H1 (cell line): Measurements from ENCODE around the gene TNPO2. TPM values are rescaled to one million over a fixed set of nuclear protein-coding genes. Genes with fewer than 3 reads are reported as not detected.

Experiments
- CTCF ChIA-PET: fragments of 300-600 bp; sonication (Branson Sonifier 250); formaldehyde crosslinking; loops from one replicate; lab custom pipeline; 2021; ENCODE audit not compliant: partially characterized antibody; lab: Charles Lee
- POLR2A ChIA-PET: fragments of 300-600 bp; sonication (Branson Sonifier 250); formaldehyde crosslinking; loops from one replicate; lab custom pipeline; 2021; ENCODE audit warnings: inconsistent platforms; ENCODE audit not compliant: partially characterized antibody; lab: Charles Lee
- DNase-seq, 2 experiments: peaks; one replicate each; pipeline versions ENCODE4 v3.0.0 to v3.0.0-alpha.2; 2010 to 2022; ENCODE audit warnings: low spot score in 2 of 2, low read depth in 1 of 2, mixed read lengths in 1 of 2
- FAIRE-seq: peaks from 2 replicates; lab custom pipeline; 2011; peaks lifted over from hg19 to GRCh38; lab: Jason Lieb, UNC
- H2AFZ ChIP-seq: 2 replicates; pipeline ENCODE4 v1.8.1; 2012; ENCODE audit warnings: low read length, inconsistent platforms
- H2AK5ac ChIP-seq: 2 replicates; pipeline ENCODE4 v1.6.1; 2013; ENCODE audit warnings: low read depth, low read length
- H2BK120ac ChIP-seq: replicated peaks from 2 replicates; pipeline ENCODE3; 2013; ENCODE audit warnings: low read depth, low read length, inconsistent platforms
- H2BK12ac ChIP-seq: 2 replicates; pipeline ENCODE4 v1.6.1; 2013; ENCODE audit warnings: low read depth, low read length
- H2BK15ac ChIP-seq: 2 replicates; pipeline ENCODE4 v1.6.1; 2013; ENCODE audit warnings: low read length
- H2BK20ac ChIP-seq: 2 replicates; pipeline ENCODE4 v1.6.1; 2013; ENCODE audit warnings: low read length
- H2BK5ac ChIP-seq: 2 replicates; pipeline ENCODE4 v1.6.1; 2013; ENCODE audit warnings: low read depth, low read length
- H3K14ac ChIP-seq: 2 replicates; pipeline ENCODE4 v1.6.1; 2013; ENCODE audit warnings: inconsistent platforms; ENCODE audit not compliant: insufficient read length
- H3K18ac ChIP-seq: 2 replicates; pipeline ENCODE4 v1.6.1; 2013; ENCODE audit warnings: low read length; ENCODE audit errors: extremely low read depth
- H3K23ac ChIP-seq: 2 replicates; pipeline ENCODE4 v1.6.1; 2013; ENCODE audit warnings: inconsistent platforms; ENCODE audit not compliant: insufficient read length
- H3K23me2 ChIP-seq: 2 replicates; pipeline ENCODE4 v1.6.1; 2013; ENCODE audit warnings: low read depth, low read length
- H3K27ac ChIP-seq: 2 replicates; pipeline ENCODE4 v1.6.1; 2011; ENCODE audit warnings: low read depth, low read length, inconsistent platforms
- H3K27me3 ChIP-seq, 4 experiments: replicated peaks in 1 of 4; 1 replicate in 1 of 4; 2 replicates in 3 of 4; pipeline versions ENCODE4 v1.6.1 to v1.8.1; 2011 to 2013; ENCODE audit warnings: low read length in 3 of 4, mild to moderate bottlenecking in 3 of 4, inconsistent platforms in 2 of 4, mixed read lengths in 2 of 4, moderate library complexity in 1 of 4; ENCODE audit not compliant: control insufficient read depth in 3 of 4, insufficient read depth in 3 of 4; ENCODE audit errors: extremely low read depth in 1 of 4
- H3K36me3 ChIP-seq, 4 experiments: 2 replicates each; pipeline versions ENCODE4 v1.6.1 to v1.8.1; 2011 to 2013; ENCODE audit warnings: mild to moderate bottlenecking in 4 of 4, low read length in 3 of 4, moderate library complexity in 2 of 4, control low read depth in 1 of 4, inconsistent platforms in 1 of 4; ENCODE audit not compliant: insufficient read depth in 4 of 4, control insufficient read depth in 2 of 4
- H3K4ac ChIP-seq: replicated peaks from 2 replicates; pipeline ENCODE3; 2013; ENCODE audit warnings: low read length, low read depth, mixed read lengths, inconsistent platforms; ENCODE audit not compliant: insufficient read length
- H3K4me1 ChIP-seq, 4 experiments: replicated peaks in 1 of 4; 1 replicate in 1 of 4; 2 replicates in 3 of 4; pipeline versions ENCODE4 v1.6.1 to v1.8.1; 2011 to 2013; ENCODE audit warnings: low read length in 3 of 4, inconsistent platforms in 2 of 4, mixed read lengths in 1 of 4; ENCODE audit not compliant: insufficient read depth in 4 of 4, control insufficient read depth in 3 of 4
- H3K4me2 ChIP-seq, 2 experiments: 2 replicates each; pipeline versions ENCODE4 v1.6.1 to v1.8.1; 2011 to 2013; ENCODE audit warnings: low read depth in 2 of 2, low read length in 2 of 2, control low read depth in 1 of 2, inconsistent platforms in 1 of 2, mild to moderate bottlenecking in 1 of 2; ENCODE audit not compliant: insufficient read depth in 1 of 2
- H3K4me3 ChIP-seq, 4 experiments: fragments of 200-600, 300-600 bp in 1 of 4; sonication (generic), shearing (Covaris generic), sonication (Bioruptor Twin) in 1 of 4; 2 replicates each; pipeline versions ENCODE4 v1.5.1 to v1.8.1; 2011 to 2016; ENCODE audit warnings: low read length in 4 of 4, low read depth in 3 of 4, control low read depth in 2 of 4, inconsistent platforms in 2 of 4, mild to moderate bottlenecking in 2 of 4, mixed read lengths in 1 of 4, moderate library complexity in 1 of 4; ENCODE audit not compliant: insufficient read depth in 2 of 4; ENCODE audit errors: extremely low read depth in 1 of 4
- H3K56ac ChIP-seq: replicated peaks from 2 replicates; pipeline ENCODE3; 2013; ENCODE audit warnings: low read depth, mild to moderate bottlenecking, mixed read lengths, low read length, inconsistent platforms; ENCODE audit not compliant: insufficient read length
- H3K79me1 ChIP-seq: 2 replicates; pipeline ENCODE4 v1.6.1; 2013; ENCODE audit warnings: low read depth, low read length, control low read depth
- H3K79me2 ChIP-seq, 2 experiments: 2 replicates each; pipeline versions ENCODE4 v1.6.1 to v1.8.1; 2012 to 2013; ENCODE audit warnings: low read length in 2 of 2, mild to moderate bottlenecking in 2 of 2, inconsistent platforms in 1 of 2; ENCODE audit not compliant: insufficient read depth in 2 of 2, control insufficient read depth in 1 of 2
- H3K9ac ChIP-seq, 4 experiments: replicated peaks in 1 of 4; 1 replicate in 1 of 4; 2 replicates in 3 of 4; pipeline versions ENCODE4 v1.6.1 to v1.8.1; 2011 to 2013; ENCODE audit warnings: low read depth in 3 of 4, low read length in 3 of 4, control low read depth in 2 of 4, mild to moderate bottlenecking in 2 of 4, moderate library complexity in 2 of 4, inconsistent platforms in 1 of 4; ENCODE audit errors: extremely low read depth in 1 of 4
- H3K9me3 ChIP-seq, 2 experiments: 2 replicates each; pipeline versions ENCODE4 v1.6.1 to v1.8.1; 2012 to 2013; ENCODE audit warnings: mild to moderate bottlenecking in 2 of 2, moderate library complexity in 2 of 2, control low read depth in 1 of 2, inconsistent platforms in 1 of 2, low read depth in 1 of 2, low read length in 1 of 2, mixed read lengths in 1 of 2; ENCODE audit not compliant: insufficient read depth in 2 of 2
- H4K20me1 ChIP-seq, 2 experiments: replicated peaks in 1 of 2; 2 replicates each; pipeline versions ENCODE3 to v1.8.1; 2011 to 2013; ENCODE audit warnings: inconsistent platforms in 2 of 2, low read length in 2 of 2, mild to moderate bottlenecking in 1 of 2; ENCODE audit not compliant: insufficient read depth in 2 of 2, control insufficient read depth in 1 of 2
- H4K5ac ChIP-seq: 2 replicates; pipeline ENCODE4 v1.6.1; 2013; ENCODE audit warnings: low read length, low read depth, mixed read lengths, inconsistent platforms; ENCODE audit not compliant: insufficient read length
- H4K8ac ChIP-seq: 2 replicates; pipeline ENCODE4 v1.8.0; 2013; ENCODE audit warnings: mild to moderate bottlenecking, moderate library complexity, low read length, inconsistent platforms; ENCODE audit not compliant: insufficient read depth; ENCODE audit errors: extremely low read depth
- H4K91ac ChIP-seq: replicated peaks from 2 replicates; pipeline ENCODE3; 2013; ENCODE audit warnings: low read length, mixed read lengths, inconsistent platforms; ENCODE audit not compliant: insufficient read length
- ASH2L ChIP-seq: fragments of 200-600, 300-600 bp; sonication (generic); IDR thresholded peaks from one replicate; pipeline ENCODE4 v1.7.1; 2017; ENCODE audit warnings: low read length
- CBX8 ChIP-seq: fragments of 300-800, 300-1000 bp; sonication (generic); IDR thresholded peaks from 2 replicates; pipeline ENCODE4 v1.7.1; 2016; ENCODE audit warnings: low read depth, low read length, borderline replicate concordance
- CEBPB ChIP-seq: IDR thresholded peaks from 2 replicates; pipeline ENCODE4 v1.6.1; 2012; ENCODE audit warnings: low read depth, low read length
- CREB1 ChIP-seq: IDR thresholded peaks from 2 replicates; pipeline ENCODE4 v1.6.1; 2012; ENCODE audit warnings: inconsistent platforms
- GTF2F1 ChIP-seq: IDR thresholded peaks from 2 replicates; pipeline ENCODE4 v1.6.1; 2012; ENCODE audit warnings: low read depth, low read length, improper control_type of control experiment, borderline replicate concordance
- HDAC6 ChIP-seq: IDR thresholded peaks from one replicate; pipeline ENCODE4 v1.7.1; 2012; ENCODE audit warnings: low read depth, mild to moderate bottlenecking, inconsistent platforms, low read length, moderate library complexity
- KDM4A ChIP-seq: IDR thresholded peaks from one replicate; pipeline ENCODE4 v1.7.1; 2012; ENCODE audit warnings: low read depth, mild to moderate bottlenecking, moderate library complexity, low read length, inconsistent platforms; ENCODE audit not compliant: severe bottlenecking
- NANOG ChIP-seq: IDR thresholded peaks from 2 replicates; pipeline ENCODE4 v1.6.1; 2011; ENCODE audit warnings: low read length, low read depth, mild to moderate bottlenecking, inconsistent platforms; ENCODE audit not compliant: insufficient read depth, poor library complexity, severe bottlenecking
- NRF1 ChIP-seq: IDR thresholded peaks from 2 replicates; pipeline ENCODE4 v1.6.1; 2011; ENCODE audit warnings: mild to moderate bottlenecking, low read depth, low read length, improper control_type of control experiment
- POLR2AphosphoS5 ChIP-seq: IDR thresholded peaks from 2 replicates; pipeline ENCODE4 v1.6.1; 2011; ENCODE audit warnings: low read depth, low read length
- RAD21 ChIP-seq, 2 experiments: IDR thresholded peaks in 1 of 2; conservative IDR thresholded peaks in 1 of 2; 2 replicates each; pipeline ENCODE4 v1.6.1; 2011; ENCODE audit warnings: low read depth in 2 of 2, low read length in 2 of 2, improper control_type of control experiment in 1 of 2, inconsistent platforms in 1 of 2, mild to moderate bottlenecking in 1 of 2, moderate library complexity in 1 of 2
- RBBP5 ChIP-seq: IDR thresholded peaks from 2 replicates; pipeline ENCODE4 v1.7.1; 2012; ENCODE audit warnings: low read depth, mild to moderate bottlenecking, inconsistent platforms, low read length, moderate library complexity, borderline replicate concordance
- SP2 ChIP-seq: IDR thresholded peaks from 2 replicates; pipeline ENCODE4 v1.6.1; 2012; ENCODE audit warnings: mild to moderate bottlenecking, low read length, inconsistent platforms
- SUZ12 ChIP-seq: fragments of 200-600 bp; sonication (generic); IDR thresholded peaks from 2 replicates; pipeline ENCODE4 v1.6.1; 2012; ENCODE audit warnings: mild to moderate bottlenecking, inconsistent platforms, low read length, moderate library complexity, mixed read lengths
- YY1 ChIP-seq: IDR thresholded peaks from 2 replicates; pipeline ENCODE4 v1.6.1; 2011; ENCODE audit warnings: low read depth, mild to moderate bottlenecking, low read length
- WGBS, 2 experiments: shearing (Covaris generic) in 1 of 2; methylation state at CpG; one replicate each; pipeline versions ENCODE4 v1.1.6 to v1.1.7; 2013 to 2015; ENCODE audit warnings: low lambda C conversion rate in 2 of 2, mixed read lengths in 2 of 2, inconsistent platforms in 1 of 2, low coverage in 1 of 2, missing lambda C conversion rate in 1 of 2; ENCODE audit not compliant: insufficient replicate concordance in 2 of 2, insufficient coverage in 1 of 2, insufficient read length in 1 of 2; ENCODE audit errors: extremely low coverage in 1 of 2, missing lambda C conversion rate in 1 of 2; 5-methylcytosine and 5-hydroxymethylcytosine counted together
- polyA plus RNA-seq, 7 experiments: library from polyadenylated mRNA; depleted of rRNA in 3 of 7; stranded (reverse) in 5 of 7; unstranded in 2 of 7; fragments of >200 nt in 5 of 7; fragments of 200-250 nt in 2 of 7; gene quantifications; 1 replicate in 5 of 7; 2 replicates in 1 of 7; 4 replicates in 1 of 7; pipeline versions ENCODE4 v1.2.1 to v1.2.3, GENCODE V29; 2011 to 2013; ENCODE audit warnings: missing spikeins in 2 of 7, mixed read lengths in 2 of 7
- total RNA-seq: library from RNA; stranded (reverse); fragmentation: NEBNext Ultra II Directional; extraction: Animal tissue kit (Norgen Biotek cat#: 25700); gene quantifications from 2 replicates; pipeline ENCODE4 v1.2.1, GENCODE V29; 2021

The TNPO2 gene
- total and polyA plus RNA-seq, 2 of the 8 experiments (the other 6 are each of a cell fraction or from before 2014, with no cell fraction given): 112 to 121 TPM

DNA sequence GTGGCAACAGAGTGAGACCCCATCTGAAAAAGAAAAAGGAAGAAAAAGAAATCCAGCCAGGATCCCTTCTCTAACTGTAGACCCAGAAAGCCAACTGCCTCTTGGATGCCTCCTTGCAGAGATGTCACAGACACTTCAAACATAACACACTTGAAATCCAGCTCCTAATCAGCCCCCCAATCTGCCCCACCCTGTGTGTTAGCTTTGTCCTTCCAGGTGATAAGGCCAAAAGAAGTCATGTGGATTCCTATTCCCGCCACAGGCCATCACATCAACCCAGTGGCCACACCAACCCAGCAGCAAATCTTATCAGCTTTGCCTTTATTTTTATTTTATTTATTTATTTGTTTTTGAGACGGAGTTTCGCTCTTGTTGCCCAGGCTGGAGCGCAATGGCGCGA is 36.0 kb upstream of the TNPO2 start:
- Histone ChIP-seq H2BK20ac (no peak overlapping the region), H2BK12ac (no peak overlapping the region), H3K79me1 (no peaks in the 10 kb centered on the region), H4K5ac (no peak overlapping the region), H3K23ac (no peak overlapping the region), H3K9ac (no peak overlapping the region), H3K14ac (no peak overlapping the region), H3K79me2 (no peaks in the 10 kb centered on the region), H4K8ac (no peak overlapping the region), H2AK5ac (no peak overlapping the region), H2BK15ac (no peak overlapping the region), H3K36me3 (peaks cover 7 to 20% (median 14%) of the 10 kb centered on the region in 4 experiments), H3K18ac (no peak overlapping the region), H3K23me2 (peaks cover 2% of the 10 kb centered on the region; the same call in 1 of the 2 replicates), H3K4me2 (no peak overlapping the region), H2BK120ac (no peak overlapping the region), H2BK5ac (no peak overlapping the region), H3K4me1 (peaks cover 0 to 6% (median 2%) of the 10 kb centered on the region in 4 experiments; a peak in 3 of 7 replicates), H3K27ac (no peak overlapping the region), H4K20me1 (peaks cover 0 to 2% of the 10 kb centered on the region in 2 experiments), H3K56ac (no peak overlapping the region), H3K4me3 (no peak overlapping the region), H3K4ac (no peak overlapping the region), H4K91ac (no peak overlapping the region), H3K9me3 (no peaks in the 10 kb centered on the region), H3K27me3 (no peaks in the 10 kb centered on the region; a peak in 1 of 7 replicates), H2AFZ (no peak overlapping the region)
- FAIRE-seq (no peak), DNase-seq (no peak)
- ChIA-PET CTCF (interaction anchor here (0.7 to 17.5 kb wide), 17 partner anchors 9 to 114 kb away, joined by 3 to 288 read pairs (median 10); partner anchors contain the start of genes BEST2, GET3, HOOK2 and JUNB), POLR2A (interaction anchor here (0.6 to 9.2 kb wide), 15 partner anchors 7 to 88 kb away, joined by 3 to 70 read pairs (median 9); partner anchors contain the start of genes BEST2, FBXW9, GET3 and JUNB)
- WGBS, 2 experiments: 93% methylated on average over 6 of the region's 6 CpGs; no CpG with 5 or more reads in 1 of the 2 experiments
- no peak for TF ChIP-seq CEBPB
- TF ChIP-seq SUZ12: no peak
- TF ChIP-seq KDM4A: no peak
- no peak for TF ChIP-seq RBBP5
- no peak for TF ChIP-seq POLR2AphosphoS5
- no peak for TF ChIP-seq CBX8
- no peak for TF ChIP-seq NANOG
- no peak for TF ChIP-seq YY1
- no peak for TF ChIP-seq SP2
- no peak for TF ChIP-seq CREB1
- no peak for TF ChIP-seq NRF1
- TF ChIP-seq HDAC6: no peak
- TF ChIP-seq RAD21 (IDR thresholded peaks at IDR 0.05 in 1 of 2, conservative IDR thresholded peaks at IDR 0.05 in 1 of 2; ENCODE audit: low read depth in 2 of 2, low read length in 2 of 2): no peak
- TF ChIP-seq GTF2F1: no peak
- no peak for TF ChIP-seq ASH2L
